HFFc6 (cell line): Measurements from ENCODE around the gene RAB18. TPM values are rescaled to one million over a fixed set of nuclear protein-coding genes. Genes with fewer than 3 reads are reported as not detected.

Experiments
- DNase-seq: peaks from one replicate; pipeline ENCODE4 v3.0.0-alpha.2; 2018
- H3K27ac Mint-ChIP-seq: 2 replicates; pipeline ENCODE4 v1.8.0; 2020; ENCODE audit warnings: mild to moderate bottlenecking, mixed read lengths
- H3K27me3 Mint-ChIP-seq: 2 replicates; pipeline ENCODE4 v1.8.0; 2021; ENCODE audit warnings: mild to moderate bottlenecking, moderate library complexity, mixed read lengths; ENCODE audit not compliant: insufficient read depth
- H3K36me3 Mint-ChIP-seq: 2 replicates; pipeline ENCODE4 v1.8.0; 2021; ENCODE audit warnings: low read depth, mixed read lengths
- H3K4me1 Mint-ChIP-seq: 2 replicates; pipeline ENCODE4 v1.8.0; 2020; ENCODE audit warnings: low read depth, mixed read lengths
- H3K4me3 Mint-ChIP-seq: 2 replicates; pipeline ENCODE4 v1.8.0; 2020; ENCODE audit warnings: mild to moderate bottlenecking, moderate library complexity, mixed read lengths
- H3K9me3 Mint-ChIP-seq: 2 replicates; pipeline ENCODE4 v1.8.0; 2020; ENCODE audit warnings: mild to moderate bottlenecking, mixed read lengths
- total RNA-seq, 6 experiments: library from RNA; stranded (reverse); fragmentation: NEBNext Ultra II Directional; extraction: Animal tissue kit (Norgen Biotek cat#: 25700); gene quantifications; 2 replicates in 1 of 6; 3 replicates in 5 of 6; pipeline ENCODE4 v1.2.3, GENCODE V29; 2021
- TF ChIP-seq, protein P1 (sequence below): fragments of 200-600 bp; sonication (generic); IDR thresholded peaks from 2 replicates; pipeline ENCODE4 v1.5.0; 2021; ENCODE audit warnings: antibody characterized with exemption, mild to moderate bottlenecking

RAB18 gene
- total RNA-seq, 6 experiments from 2014 or later: 122 to 164 (median 144) TPM

DNA sequence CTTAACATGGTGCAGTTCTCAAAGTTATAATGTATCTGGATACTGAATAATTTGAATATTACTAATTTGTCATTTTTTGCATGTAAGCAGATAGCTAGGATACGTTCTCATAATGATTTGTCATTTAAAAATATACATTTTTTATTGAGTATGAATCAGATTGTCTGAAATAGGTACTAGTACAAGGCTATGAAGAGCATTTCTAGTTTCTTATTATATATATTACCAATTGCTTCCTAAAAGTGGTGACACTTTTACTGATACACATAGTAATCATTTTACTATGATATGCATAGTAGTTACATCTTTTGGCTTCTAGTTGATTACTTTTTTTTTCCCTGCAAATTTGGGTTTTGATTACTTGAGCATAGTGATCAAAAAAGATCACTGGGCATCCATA is 26.4 kb downstream of the RAB18 start:
- TF ChIP-seq, protein P1, sequence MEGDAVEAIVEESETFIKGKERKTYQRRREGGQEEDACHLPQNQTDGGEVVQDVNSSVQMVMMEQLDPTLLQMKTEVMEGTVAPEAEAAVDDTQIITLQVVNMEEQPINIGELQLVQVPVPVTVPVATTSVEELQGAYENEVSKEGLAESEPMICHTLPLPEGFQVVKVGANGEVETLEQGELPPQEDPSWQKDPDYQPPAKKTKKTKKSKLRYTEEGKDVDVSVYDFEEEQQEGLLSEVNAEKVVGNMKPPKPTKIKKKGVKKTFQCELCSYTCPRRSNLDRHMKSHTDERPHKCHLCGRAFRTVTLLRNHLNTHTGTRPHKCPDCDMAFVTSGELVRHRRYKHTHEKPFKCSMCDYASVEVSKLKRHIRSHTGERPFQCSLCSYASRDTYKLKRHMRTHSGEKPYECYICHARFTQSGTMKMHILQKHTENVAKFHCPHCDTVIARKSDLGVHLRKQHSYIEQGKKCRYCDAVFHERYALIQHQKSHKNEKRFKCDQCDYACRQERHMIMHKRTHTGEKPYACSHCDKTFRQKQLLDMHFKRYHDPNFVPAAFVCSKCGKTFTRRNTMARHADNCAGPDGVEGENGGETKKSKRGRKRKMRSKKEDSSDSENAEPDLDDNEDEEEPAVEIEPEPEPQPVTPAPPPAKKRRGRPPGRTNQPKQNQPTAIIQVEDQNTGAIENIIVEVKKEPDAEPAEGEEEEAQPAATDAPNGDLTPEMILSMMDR: no peak
- no peak for DNase-seq
- peaks cover 54% of the 10 kb centered on the region for H3K4me1 Mint-ChIP-seq
- H3K9me3 Mint-ChIP-seq: no peaks in the 10 kb centered on the region
- H3K27me3 Mint-ChIP-seq: no peaks in the 10 kb centered on the region
- no peak overlapping the region for H3K4me3 Mint-ChIP-seq
- peak overlapping the region; percentile 47 for H3K27ac Mint-ChIP-seq
- H3K36me3 Mint-ChIP-seq: no peaks in the 10 kb centered on the region

- Mint-ChIP-seq H3K27me3 (no peaks in the 10 kb centered on the region), H3K9me3 (no peaks in the 10 kb centered on the region), H3K27ac (no peak overlapping the region; the same call in 1 of the 2 replicates), H3K36me3 (no peaks in the 10 kb centered on the region), H3K4me1 (peaks cover 48% of the 10 kb centered on the region), H3K4me3 (no peak overlapping the region)
- DNase-seq: no peak
- TF ChIP-seq, protein P1: no peak
Observed at GRCh38 chr10:27531336-27531847, 27.3 kb downstream of the RAB18 start.

DNA sequence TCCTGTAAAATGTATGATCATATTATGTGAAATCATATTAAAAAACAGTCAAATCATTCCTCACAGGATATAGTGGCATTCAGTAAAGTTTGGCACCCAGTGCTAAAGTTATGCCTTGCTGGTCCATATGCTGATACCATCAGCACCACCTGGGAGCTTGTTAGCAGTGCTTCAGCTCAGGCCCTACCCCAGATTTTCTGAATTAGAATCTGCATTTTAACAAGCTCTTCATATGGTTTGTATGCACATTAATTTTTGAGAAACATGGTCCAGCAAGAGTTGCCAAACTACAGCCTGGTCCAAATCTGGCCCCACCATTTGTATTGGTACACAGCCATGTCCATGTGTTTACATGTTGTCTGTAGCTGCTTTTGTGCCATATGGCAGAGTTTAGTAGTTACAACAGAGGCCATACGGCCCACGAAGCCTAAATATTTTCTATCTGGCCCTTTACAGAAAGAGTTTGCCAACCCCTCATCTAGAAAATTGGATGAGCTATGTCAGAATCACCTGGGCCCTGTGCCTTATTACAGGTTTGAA is 30.1 kb downstream of the RAB18 start:
- Mint-ChIP-seq H3K27ac (no peak overlapping the region), H3K4me1 (peaks cover 32% of the 10 kb centered on the region), H3K27me3 (no peaks in the 10 kb centered on the region), H3K4me3 (no peak overlapping the region), H3K9me3 (no peaks in the 10 kb centered on the region), H3K36me3 (peaks cover 14% of the 10 kb centered on the region; the same call in 1 of the 2 replicates)
- no peak for DNase-seq
- TF ChIP-seq, protein P1: no peak

GRCh38 chr10:27535317-27535716 is 31.2 kb downstream of the RAB18 start:
- no peak overlapping the region for H3K27ac Mint-ChIP-seq
- TF ChIP-seq, protein P1: no peak
- no peaks in the 10 kb centered on the region for H3K27me3 Mint-ChIP-seq
- peaks cover 21% of the 10 kb centered on the region for H3K4me1 Mint-ChIP-seq
- H3K36me3 Mint-ChIP-seq: peaks cover 16% of the 10 kb centered on the region; the same call in 1 of the 2 replicates
- DNase-seq: no peak
- H3K9me3 Mint-ChIP-seq: no peaks in the 10 kb centered on the region
- no peak overlapping the region for H3K4me3 Mint-ChIP-seq

- no peaks in the 10 kb centered on the region for H3K27me3 Mint-ChIP-seq
- DNase-seq: no peak
- no peak overlapping the region for H3K4me3 Mint-ChIP-seq
- TF ChIP-seq, protein P1: no peak
- H3K36me3 Mint-ChIP-seq: peaks cover 16% of the 10 kb centered on the region; the same call in 1 of the 2 replicates
- no peaks in the 10 kb centered on the region for H3K9me3 Mint-ChIP-seq
- no peak overlapping the region for H3K27ac Mint-ChIP-seq
- H3K4me1 Mint-ChIP-seq: peaks cover 10% of the 10 kb centered on the region
Observed at GRCh38 chr10:27536437-27536836, 32.3 kb downstream of the RAB18 start.
